ENCODE data around the gene NONO. TPM values are rescaled to one million over a fixed set of nuclear protein-coding genes. Genes with fewer than 3 reads are reported as not detected.

Gene NONO
- polyA plus RNA-seq, 2 of the 4 experiments (the other 2 are of a cell fraction): 362 to 405 TPM

DNA sequence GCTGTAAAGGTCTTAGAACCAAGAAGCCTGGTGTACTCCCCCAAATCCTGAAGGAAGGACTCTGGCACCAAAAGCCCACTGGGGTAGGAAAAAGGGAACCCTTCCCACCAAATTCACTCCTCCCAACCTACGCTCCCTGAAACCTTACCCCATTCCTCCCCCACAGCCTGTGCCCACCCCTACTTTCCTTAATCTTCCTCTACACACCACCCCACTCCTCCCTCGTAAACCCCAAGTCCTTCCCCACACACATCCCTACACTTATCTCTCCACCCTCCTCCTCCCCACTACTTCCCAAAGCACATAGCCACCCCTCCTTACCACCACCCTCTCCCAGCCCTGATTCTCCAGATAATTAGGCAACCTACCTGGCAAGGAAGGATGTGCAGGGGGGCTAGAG, 31.2 kb upstream of the NONO start:
- peak overlapping the region in 1 of 2 experiments; percentile 99; a peak in 3 of 6 replicates for H3K27ac ChIP-seq
- CTCF ChIA-PET: interaction anchor here (1.1 kb wide), 1 partner anchor 12 kb away, joined by 4 read pairs; no protein-coding TSS in a partner anchor
- H3K9me3 ChIP-seq: no peaks in the 10 kb centered on the region
- peaks cover 23% of the 10 kb centered on the region for H3K4me1 ChIP-seq
- FAIRE-seq (no peak), DNase-seq (ENCODE audit: low read depth in 1 of 2, low spot score in 1 of 2) (no peak), ATAC-seq (no peak)
- POLR2A ChIA-PET: no interaction called here
- H3K4me3 ChIP-seq: no peak overlapping the region
- peak overlapping the region; percentile 99 for H3K4me2 ChIP-seq
- no peak for TF ChIP-seq RNF2 (IDR thresholded peaks at IDR 0.05; ENCODE audit: borderline replicate concordance, low read depth)
- TF ChIP-seq, protein P1, sequence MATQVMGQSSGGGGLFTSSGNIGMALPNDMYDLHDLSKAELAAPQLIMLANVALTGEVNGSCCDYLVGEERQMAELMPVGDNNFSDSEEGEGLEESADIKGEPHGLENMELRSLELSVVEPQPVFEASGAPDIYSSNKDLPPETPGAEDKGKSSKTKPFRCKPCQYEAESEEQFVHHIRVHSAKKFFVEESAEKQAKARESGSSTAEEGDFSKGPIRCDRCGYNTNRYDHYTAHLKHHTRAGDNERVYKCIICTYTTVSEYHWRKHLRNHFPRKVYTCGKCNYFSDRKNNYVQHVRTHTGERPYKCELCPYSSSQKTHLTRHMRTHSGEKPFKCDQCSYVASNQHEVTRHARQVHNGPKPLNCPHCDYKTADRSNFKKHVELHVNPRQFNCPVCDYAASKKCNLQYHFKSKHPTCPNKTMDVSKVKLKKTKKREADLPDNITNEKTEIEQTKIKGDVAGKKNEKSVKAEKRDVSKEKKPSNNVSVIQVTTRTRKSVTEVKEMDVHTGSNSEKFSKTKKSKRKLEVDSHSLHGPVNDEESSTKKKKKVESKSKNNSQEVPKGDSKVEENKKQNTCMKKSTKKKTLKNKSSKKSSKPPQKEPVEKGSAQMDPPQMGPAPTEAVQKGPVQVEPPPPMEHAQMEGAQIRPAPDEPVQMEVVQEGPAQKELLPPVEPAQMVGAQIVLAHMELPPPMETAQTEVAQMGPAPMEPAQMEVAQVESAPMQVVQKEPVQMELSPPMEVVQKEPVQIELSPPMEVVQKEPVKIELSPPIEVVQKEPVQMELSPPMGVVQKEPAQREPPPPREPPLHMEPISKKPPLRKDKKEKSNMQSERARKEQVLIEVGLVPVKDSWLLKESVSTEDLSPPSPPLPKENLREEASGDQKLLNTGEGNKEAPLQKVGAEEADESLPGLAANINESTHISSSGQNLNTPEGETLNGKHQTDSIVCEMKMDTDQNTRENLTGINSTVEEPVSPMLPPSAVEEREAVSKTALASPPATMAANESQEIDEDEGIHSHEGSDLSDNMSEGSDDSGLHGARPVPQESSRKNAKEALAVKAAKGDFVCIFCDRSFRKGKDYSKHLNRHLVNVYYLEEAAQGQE (IDR thresholded peaks at IDR 0.05): no peak
- no peak for TF ChIP-seq CEBPB (IDR thresholded peaks at IDR 0.05)
- no peak for TF ChIP-seq EHMT2 (IDR thresholded peaks at IDR 0.05; ENCODE audit: low read depth)
- TF ChIP-seq, protein P2, sequence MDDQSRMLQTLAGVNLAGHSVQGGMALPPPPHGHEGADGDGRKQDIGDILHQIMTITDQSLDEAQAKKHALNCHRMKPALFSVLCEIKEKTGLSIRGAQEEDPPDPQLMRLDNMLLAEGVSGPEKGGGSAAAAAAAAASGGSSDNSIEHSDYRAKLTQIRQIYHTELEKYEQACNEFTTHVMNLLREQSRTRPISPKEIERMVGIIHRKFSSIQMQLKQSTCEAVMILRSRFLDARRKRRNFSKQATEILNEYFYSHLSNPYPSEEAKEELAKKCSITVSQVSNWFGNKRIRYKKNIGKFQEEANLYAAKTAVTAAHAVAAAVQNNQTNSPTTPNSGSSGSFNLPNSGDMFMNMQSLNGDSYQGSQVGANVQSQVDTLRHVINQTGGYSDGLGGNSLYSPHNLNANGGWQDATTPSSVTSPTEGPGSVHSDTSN (IDR thresholded peaks at IDR 0.05): no peak
- TF ChIP-seq ESRRA (IDR thresholded peaks at IDR 0.05; ENCODE audit: borderline replicate concordance, low read length): no peak
- TF ChIP-seq NFE2L2 (conservative IDR thresholded peaks at IDR 0.05; ENCODE audit: low read length): no peak
- no peak for TF ChIP-seq SREBF2 (IDR thresholded peaks at IDR 0.05)
- TF ChIP-seq CBX8 (IDR thresholded peaks at IDR 0.05): no peak
- TF ChIP-seq, protein P3, sequence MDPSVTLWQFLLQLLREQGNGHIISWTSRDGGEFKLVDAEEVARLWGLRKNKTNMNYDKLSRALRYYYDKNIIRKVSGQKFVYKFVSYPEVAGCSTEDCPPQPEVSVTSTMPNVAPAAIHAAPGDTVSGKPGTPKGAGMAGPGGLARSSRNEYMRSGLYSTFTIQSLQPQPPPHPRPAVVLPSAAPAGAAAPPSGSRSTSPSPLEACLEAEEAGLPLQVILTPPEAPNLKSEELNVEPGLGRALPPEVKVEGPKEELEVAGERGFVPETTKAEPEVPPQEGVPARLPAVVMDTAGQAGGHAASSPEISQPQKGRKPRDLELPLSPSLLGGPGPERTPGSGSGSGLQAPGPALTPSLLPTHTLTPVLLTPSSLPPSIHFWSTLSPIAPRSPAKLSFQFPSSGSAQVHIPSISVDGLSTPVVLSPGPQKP (IDR thresholded peaks at IDR 0.05; ENCODE audit: low read depth, low read length): no peak
- TF ChIP-seq, protein P4, sequence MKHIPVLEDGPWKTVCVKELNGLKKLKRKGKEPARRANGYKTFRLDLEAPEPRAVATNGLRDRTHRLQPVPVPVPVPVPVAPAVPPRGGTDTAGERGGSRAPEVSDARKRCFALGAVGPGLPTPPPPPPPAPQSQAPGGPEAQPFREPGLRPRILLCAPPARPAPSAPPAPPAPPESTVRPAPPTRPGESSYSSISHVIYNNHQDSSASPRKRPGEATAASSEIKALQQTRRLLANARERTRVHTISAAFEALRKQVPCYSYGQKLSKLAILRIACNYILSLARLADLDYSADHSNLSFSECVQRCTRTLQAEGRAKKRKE (CRISPR knock-in tag; IDR thresholded peaks at IDR 0.05; ENCODE audit: low read depth): no peak
- no peak for TF ChIP-seq CBX2 (IDR thresholded peaks at IDR 0.05; ENCODE audit: borderline replicate concordance, low read depth)
- TF ChIP-seq NPAS2 (CRISPR knock-in tag; IDR thresholded peaks at IDR 0.05; ENCODE audit: borderline replicate concordance): no peak
- TF ChIP-seq HOXB13 (CRISPR knock-in tag; IDR thresholded peaks at IDR 0.05; ENCODE audit: low read depth): no peak
- TF ChIP-seq, protein P5, sequence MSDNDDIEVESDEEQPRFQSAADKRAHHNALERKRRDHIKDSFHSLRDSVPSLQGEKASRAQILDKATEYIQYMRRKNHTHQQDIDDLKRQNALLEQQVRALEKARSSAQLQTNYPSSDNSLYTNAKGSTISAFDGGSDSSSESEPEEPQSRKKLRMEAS (IDR thresholded peaks at IDR 0.05): no peak
- no peak for TF ChIP-seq SMC3 (IDR thresholded peaks at IDR 0.05)
- no peak for TF ChIP-seq MYC (IDR thresholded peaks at IDR 0.05; ENCODE audit: borderline replicate concordance, low read length)
- 83% methylated on average over 2 of the region's 2 CpGs for WGBS (ENCODE audit: missing lambda C conversion rate)

DNA sequence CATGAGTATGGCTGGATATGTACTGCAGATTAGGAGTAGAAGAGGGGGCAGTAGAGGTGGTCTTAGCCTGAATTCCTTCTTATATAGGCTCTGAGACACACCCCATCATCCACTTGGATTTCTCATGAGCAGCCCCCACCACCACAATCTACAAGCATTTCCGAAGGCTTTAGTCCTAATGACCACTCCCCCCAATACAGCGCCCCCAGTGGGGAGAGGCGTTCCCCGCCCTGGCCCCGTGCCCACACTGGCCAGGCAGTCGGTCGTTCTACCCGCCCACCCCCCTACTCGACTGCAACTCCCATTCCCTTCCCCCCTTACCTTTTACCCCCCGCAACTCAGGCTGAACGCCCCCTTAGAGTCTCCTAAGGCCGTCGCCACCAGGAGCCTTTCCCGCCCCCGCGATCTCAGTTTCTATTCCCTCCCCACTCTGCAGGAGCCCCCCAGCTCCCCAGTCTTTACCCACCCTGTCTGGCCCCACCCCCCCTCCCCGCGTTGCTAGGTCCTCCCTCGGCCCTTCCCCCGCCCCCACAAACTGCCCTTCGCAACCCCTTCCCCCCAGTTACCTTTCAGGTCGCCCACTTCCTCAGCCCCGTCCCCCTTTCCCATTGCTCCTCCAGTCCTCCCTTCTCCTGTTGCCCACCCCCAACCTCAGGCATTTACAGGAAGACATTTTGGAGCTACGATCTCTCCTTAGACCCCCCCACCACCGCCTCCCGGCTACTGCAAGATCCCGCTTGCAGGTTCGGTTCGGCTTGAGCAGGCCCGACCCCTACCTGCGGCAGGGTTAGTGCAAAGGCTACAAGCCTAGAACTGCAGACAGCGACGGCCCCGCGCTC, 30.0 kb upstream of the NONO start:
- TF ChIP-seq TP53 (CRISPR knock-in tag; IDR thresholded peaks at IDR 0.05): no peak
- no peak for TF ChIP-seq BHLHE40 (IDR thresholded peaks at IDR 0.05; ENCODE audit: low read depth, low read length)
- TF ChIP-seq POLR2A (IDR thresholded peaks at IDR 0.05; ENCODE audit: low read length): peak; percentile 37; the same call in 1 of the 2 replicates
- TF ChIP-seq, protein P6, sequence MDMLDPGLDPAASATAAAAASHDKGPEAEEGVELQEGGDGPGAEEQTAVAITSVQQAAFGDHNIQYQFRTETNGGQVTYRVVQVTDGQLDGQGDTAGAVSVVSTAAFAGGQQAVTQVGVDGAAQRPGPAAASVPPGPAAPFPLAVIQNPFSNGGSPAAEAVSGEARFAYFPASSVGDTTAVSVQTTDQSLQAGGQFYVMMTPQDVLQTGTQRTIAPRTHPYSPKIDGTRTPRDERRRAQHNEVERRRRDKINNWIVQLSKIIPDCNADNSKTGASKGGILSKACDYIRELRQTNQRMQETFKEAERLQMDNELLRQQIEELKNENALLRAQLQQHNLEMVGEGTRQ (IDR thresholded peaks at IDR 0.05): no peak
- TF ChIP-seq, protein P7, sequence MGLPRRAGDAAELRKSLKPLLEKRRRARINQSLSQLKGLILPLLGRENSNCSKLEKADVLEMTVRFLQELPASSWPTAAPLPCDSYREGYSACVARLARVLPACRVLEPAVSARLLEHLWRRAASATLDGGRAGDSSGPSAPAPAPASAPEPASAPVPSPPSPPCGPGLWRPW (IDR thresholded peaks at IDR 0.05): no peak
- TF ChIP-seq NFE2L2 (conservative IDR thresholded peaks at IDR 0.05; ENCODE audit: low read length): no peak
- no peak for TF ChIP-seq ESRRA (IDR thresholded peaks at IDR 0.05; ENCODE audit: borderline replicate concordance, low read length)
- no peak for TF ChIP-seq SREBF2 (IDR thresholded peaks at IDR 0.05)
- TF ChIP-seq CEBPB (IDR thresholded peaks at IDR 0.05): no peak
- TF ChIP-seq, protein P8, sequence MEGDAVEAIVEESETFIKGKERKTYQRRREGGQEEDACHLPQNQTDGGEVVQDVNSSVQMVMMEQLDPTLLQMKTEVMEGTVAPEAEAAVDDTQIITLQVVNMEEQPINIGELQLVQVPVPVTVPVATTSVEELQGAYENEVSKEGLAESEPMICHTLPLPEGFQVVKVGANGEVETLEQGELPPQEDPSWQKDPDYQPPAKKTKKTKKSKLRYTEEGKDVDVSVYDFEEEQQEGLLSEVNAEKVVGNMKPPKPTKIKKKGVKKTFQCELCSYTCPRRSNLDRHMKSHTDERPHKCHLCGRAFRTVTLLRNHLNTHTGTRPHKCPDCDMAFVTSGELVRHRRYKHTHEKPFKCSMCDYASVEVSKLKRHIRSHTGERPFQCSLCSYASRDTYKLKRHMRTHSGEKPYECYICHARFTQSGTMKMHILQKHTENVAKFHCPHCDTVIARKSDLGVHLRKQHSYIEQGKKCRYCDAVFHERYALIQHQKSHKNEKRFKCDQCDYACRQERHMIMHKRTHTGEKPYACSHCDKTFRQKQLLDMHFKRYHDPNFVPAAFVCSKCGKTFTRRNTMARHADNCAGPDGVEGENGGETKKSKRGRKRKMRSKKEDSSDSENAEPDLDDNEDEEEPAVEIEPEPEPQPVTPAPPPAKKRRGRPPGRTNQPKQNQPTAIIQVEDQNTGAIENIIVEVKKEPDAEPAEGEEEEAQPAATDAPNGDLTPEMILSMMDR (IDR thresholded peaks at IDR 0.05): peak; percentile 43
- TF ChIP-seq JUN (IDR thresholded peaks at IDR 0.05): no peak
- TF ChIP-seq RNF2 (IDR thresholded peaks at IDR 0.05; ENCODE audit: borderline replicate concordance, low read depth): no peak
- WGBS (ENCODE audit: missing lambda C conversion rate): 0% methylated on average over 5 of the region's 35 CpGs
- H3K4me2 ChIP-seq: peak overlapping the region; percentile 99
- peaks cover 23% of the 10 kb centered on the region for H3K4me1 ChIP-seq
- peak overlapping the region; percentile 98 to 99 for H3K27ac ChIP-seq
- H3K4me3 ChIP-seq: peak overlapping the region; percentile 91
- FAIRE-seq: no peak
- ChIA-PET CTCF (interaction anchor here (1.3 to 1.9 kb wide), 2 partner anchors 14 to 31 kb away, joined by 3 to 5 read pairs; no protein-coding TSS in a partner anchor), POLR2A (interaction anchor here (1.3 to 2.9 kb wide), 2 partner anchors 30 to 112 kb away, joined by 3 to 19 read pairs; partner anchors contain the start of genes NONO and TAF1)
- H3K9me3 ChIP-seq: no peaks in the 10 kb centered on the region
- ATAC-seq: peak in 1 of 2 experiments; percentile 6; a peak in 2 of 6 replicates
- DNase-seq (ENCODE audit: low read depth in 1 of 2, low spot score in 1 of 2): peak; percentile 29 to 47
